H1 (cell line): ENCODE results near the gene KLC4. TPM values are rescaled to one million over a fixed set of nuclear protein-coding genes. Genes with fewer than 3 reads are reported as not detected.

Source experiments
- CTCF ChIA-PET: fragments of 300-600 bp; sonication (Branson Sonifier 250); formaldehyde crosslinking; loops from one replicate; lab custom pipeline; 2021; ENCODE audit not compliant: partially characterized antibody; lab: Charles Lee
- POLR2A ChIA-PET: fragments of 300-600 bp; sonication (Branson Sonifier 250); formaldehyde crosslinking; loops from one replicate; lab custom pipeline; 2021; ENCODE audit warnings: inconsistent platforms; ENCODE audit not compliant: partially characterized antibody; lab: Charles Lee
- DNase-seq, 2 experiments: peaks; one replicate each; pipeline versions ENCODE4 v3.0.0 to v3.0.0-alpha.2; 2010 to 2022; ENCODE audit warnings: low spot score in 2 of 2, low read depth in 1 of 2, mixed read lengths in 1 of 2
- FAIRE-seq: peaks from 2 replicates; lab custom pipeline; 2011; peaks lifted over from hg19 to GRCh38; lab: Jason Lieb, UNC
- H2AFZ ChIP-seq: 2 replicates; pipeline ENCODE4 v1.8.1; 2012; ENCODE audit warnings: low read length, inconsistent platforms
- H2AK5ac ChIP-seq: 2 replicates; pipeline ENCODE4 v1.6.1; 2013; ENCODE audit warnings: low read depth, low read length
- H2BK120ac ChIP-seq: replicated peaks from 2 replicates; pipeline ENCODE3; 2013; ENCODE audit warnings: low read depth, low read length, inconsistent platforms
- H2BK12ac ChIP-seq: 2 replicates; pipeline ENCODE4 v1.6.1; 2013; ENCODE audit warnings: low read depth, low read length
- H2BK15ac ChIP-seq: 2 replicates; pipeline ENCODE4 v1.6.1; 2013; ENCODE audit warnings: low read length
- H2BK20ac ChIP-seq: 2 replicates; pipeline ENCODE4 v1.6.1; 2013; ENCODE audit warnings: low read length
- H2BK5ac ChIP-seq: 2 replicates; pipeline ENCODE4 v1.6.1; 2013; ENCODE audit warnings: low read depth, low read length
- H3K14ac ChIP-seq: 2 replicates; pipeline ENCODE4 v1.6.1; 2013; ENCODE audit warnings: inconsistent platforms; ENCODE audit not compliant: insufficient read length
- H3K18ac ChIP-seq: 2 replicates; pipeline ENCODE4 v1.6.1; 2013; ENCODE audit warnings: low read length; ENCODE audit errors: extremely low read depth
- H3K23ac ChIP-seq: 2 replicates; pipeline ENCODE4 v1.6.1; 2013; ENCODE audit warnings: inconsistent platforms; ENCODE audit not compliant: insufficient read length
- H3K23me2 ChIP-seq: 2 replicates; pipeline ENCODE4 v1.6.1; 2013; ENCODE audit warnings: low read depth, low read length
- H3K27ac ChIP-seq: 2 replicates; pipeline ENCODE4 v1.6.1; 2011; ENCODE audit warnings: low read depth, low read length, inconsistent platforms
- H3K27me3 ChIP-seq, 4 experiments: replicated peaks in 1 of 4; 1 replicate in 1 of 4; 2 replicates in 3 of 4; pipeline versions ENCODE4 v1.6.1 to v1.8.1; 2011 to 2013; ENCODE audit warnings: low read length in 3 of 4, mild to moderate bottlenecking in 3 of 4, inconsistent platforms in 2 of 4, mixed read lengths in 2 of 4, moderate library complexity in 1 of 4; ENCODE audit not compliant: control insufficient read depth in 3 of 4, insufficient read depth in 3 of 4; ENCODE audit errors: extremely low read depth in 1 of 4
- H3K36me3 ChIP-seq, 4 experiments: 2 replicates each; pipeline versions ENCODE4 v1.6.1 to v1.8.1; 2011 to 2013; ENCODE audit warnings: mild to moderate bottlenecking in 4 of 4, low read length in 3 of 4, moderate library complexity in 2 of 4, control low read depth in 1 of 4, inconsistent platforms in 1 of 4; ENCODE audit not compliant: insufficient read depth in 4 of 4, control insufficient read depth in 2 of 4
- H3K4ac ChIP-seq: replicated peaks from 2 replicates; pipeline ENCODE3; 2013; ENCODE audit warnings: low read length, low read depth, mixed read lengths, inconsistent platforms; ENCODE audit not compliant: insufficient read length
- H3K4me1 ChIP-seq, 4 experiments: replicated peaks in 1 of 4; 1 replicate in 1 of 4; 2 replicates in 3 of 4; pipeline versions ENCODE4 v1.6.1 to v1.8.1; 2011 to 2013; ENCODE audit warnings: low read length in 3 of 4, inconsistent platforms in 2 of 4, mixed read lengths in 1 of 4; ENCODE audit not compliant: insufficient read depth in 4 of 4, control insufficient read depth in 3 of 4
- H3K4me2 ChIP-seq, 2 experiments: 2 replicates each; pipeline versions ENCODE4 v1.6.1 to v1.8.1; 2011 to 2013; ENCODE audit warnings: low read depth in 2 of 2, low read length in 2 of 2, control low read depth in 1 of 2, inconsistent platforms in 1 of 2, mild to moderate bottlenecking in 1 of 2; ENCODE audit not compliant: insufficient read depth in 1 of 2
- H3K4me3 ChIP-seq, 4 experiments: fragments of 200-600, 300-600 bp in 1 of 4; sonication (generic), shearing (Covaris generic), sonication (Bioruptor Twin) in 1 of 4; 2 replicates each; pipeline versions ENCODE4 v1.5.1 to v1.8.1; 2011 to 2016; ENCODE audit warnings: low read length in 4 of 4, low read depth in 3 of 4, control low read depth in 2 of 4, inconsistent platforms in 2 of 4, mild to moderate bottlenecking in 2 of 4, mixed read lengths in 1 of 4, moderate library complexity in 1 of 4; ENCODE audit not compliant: insufficient read depth in 2 of 4; ENCODE audit errors: extremely low read depth in 1 of 4
- H3K56ac ChIP-seq: replicated peaks from 2 replicates; pipeline ENCODE3; 2013; ENCODE audit warnings: low read depth, mild to moderate bottlenecking, mixed read lengths, low read length, inconsistent platforms; ENCODE audit not compliant: insufficient read length
- H3K79me1 ChIP-seq: 2 replicates; pipeline ENCODE4 v1.6.1; 2013; ENCODE audit warnings: low read depth, low read length, control low read depth
- H3K79me2 ChIP-seq, 2 experiments: 2 replicates each; pipeline versions ENCODE4 v1.6.1 to v1.8.1; 2012 to 2013; ENCODE audit warnings: low read length in 2 of 2, mild to moderate bottlenecking in 2 of 2, inconsistent platforms in 1 of 2; ENCODE audit not compliant: insufficient read depth in 2 of 2, control insufficient read depth in 1 of 2
- H3K9ac ChIP-seq, 4 experiments: replicated peaks in 1 of 4; 1 replicate in 1 of 4; 2 replicates in 3 of 4; pipeline versions ENCODE4 v1.6.1 to v1.8.1; 2011 to 2013; ENCODE audit warnings: low read depth in 3 of 4, low read length in 3 of 4, control low read depth in 2 of 4, mild to moderate bottlenecking in 2 of 4, moderate library complexity in 2 of 4, inconsistent platforms in 1 of 4; ENCODE audit errors: extremely low read depth in 1 of 4
- H3K9me3 ChIP-seq, 2 experiments: 2 replicates each; pipeline versions ENCODE4 v1.6.1 to v1.8.1; 2012 to 2013; ENCODE audit warnings: mild to moderate bottlenecking in 2 of 2, moderate library complexity in 2 of 2, control low read depth in 1 of 2, inconsistent platforms in 1 of 2, low read depth in 1 of 2, low read length in 1 of 2, mixed read lengths in 1 of 2; ENCODE audit not compliant: insufficient read depth in 2 of 2
- H4K20me1 ChIP-seq, 2 experiments: replicated peaks in 1 of 2; 2 replicates each; pipeline versions ENCODE3 to v1.8.1; 2011 to 2013; ENCODE audit warnings: inconsistent platforms in 2 of 2, low read length in 2 of 2, mild to moderate bottlenecking in 1 of 2; ENCODE audit not compliant: insufficient read depth in 2 of 2, control insufficient read depth in 1 of 2
- H4K5ac ChIP-seq: 2 replicates; pipeline ENCODE4 v1.6.1; 2013; ENCODE audit warnings: low read length, low read depth, mixed read lengths, inconsistent platforms; ENCODE audit not compliant: insufficient read length
- H4K8ac ChIP-seq: 2 replicates; pipeline ENCODE4 v1.8.0; 2013; ENCODE audit warnings: mild to moderate bottlenecking, moderate library complexity, low read length, inconsistent platforms; ENCODE audit not compliant: insufficient read depth; ENCODE audit errors: extremely low read depth
- H4K91ac ChIP-seq: replicated peaks from 2 replicates; pipeline ENCODE3; 2013; ENCODE audit warnings: low read length, mixed read lengths, inconsistent platforms; ENCODE audit not compliant: insufficient read length
- BRCA1 ChIP-seq: IDR thresholded peaks from 2 replicates; pipeline ENCODE4 v1.6.1; 2012; ENCODE audit warnings: low read depth, low read length, improper control_type of control experiment
- CREB1 ChIP-seq: IDR thresholded peaks from 2 replicates; pipeline ENCODE4 v1.6.1; 2012; ENCODE audit warnings: inconsistent platforms
- CTCF ChIP-seq, 3 experiments: IDR thresholded peaks; 1 replicate in 2 of 3; 2 replicates in 1 of 3; pipeline versions ENCODE4 v1.5.1 to v1.6.1; 2011; ENCODE audit warnings: low read length in 3 of 3, mild to moderate bottlenecking in 3 of 3, inconsistent platforms in 2 of 3, low read depth in 1 of 3, moderate library complexity in 1 of 3; ENCODE audit not compliant: insufficient read depth in 1 of 3; ENCODE audit errors: control extremely low read depth in 1 of 3
- HDAC6 ChIP-seq: IDR thresholded peaks from one replicate; pipeline ENCODE4 v1.7.1; 2012; ENCODE audit warnings: low read depth, mild to moderate bottlenecking, inconsistent platforms, low read length, moderate library complexity
- KDM5A ChIP-seq: fragments of 200-600 bp; IDR thresholded peaks from 2 replicates; pipeline ENCODE4 v1.7.1; 2012; ENCODE audit warnings: mild to moderate bottlenecking, low read length, inconsistent platforms, mixed read lengths
- MAX ChIP-seq: IDR thresholded peaks from 2 replicates; pipeline ENCODE4 v1.6.1; 2012; ENCODE audit warnings: inconsistent platforms
- RAD21 ChIP-seq, 2 experiments: IDR thresholded peaks in 1 of 2; conservative IDR thresholded peaks in 1 of 2; 2 replicates each; pipeline ENCODE4 v1.6.1; 2011; ENCODE audit warnings: low read depth in 2 of 2, low read length in 2 of 2, improper control_type of control experiment in 1 of 2, inconsistent platforms in 1 of 2, mild to moderate bottlenecking in 1 of 2, moderate library complexity in 1 of 2
- SIRT6 ChIP-seq: IDR thresholded peaks from one replicate; pipeline ENCODE4 v1.7.1; 2012; ENCODE audit warnings: low read length, inconsistent platforms
- SRF ChIP-seq: IDR thresholded peaks from 2 replicates; pipeline ENCODE4 v1.6.1; 2011; ENCODE audit warnings: mild to moderate bottlenecking, low read depth, low read length, moderate library complexity
- TEAD4 ChIP-seq: IDR thresholded peaks from 2 replicates; pipeline ENCODE4 v1.6.1; 2012; ENCODE audit warnings: low read depth, low read length, inconsistent platforms, mixed read lengths
- YY1 ChIP-seq: IDR thresholded peaks from 2 replicates; pipeline ENCODE4 v1.6.1; 2011; ENCODE audit warnings: low read depth, mild to moderate bottlenecking, low read length
- ZNF274 ChIP-seq: IDR thresholded peaks from 2 replicates; pipeline ENCODE4 v1.7.0; 2012; ENCODE audit warnings: low read length, borderline replicate concordance; ENCODE audit errors: extremely low read depth
- WGBS, 2 experiments: shearing (Covaris generic) in 1 of 2; methylation state at CpG; one replicate each; pipeline versions ENCODE4 v1.1.6 to v1.1.7; 2013 to 2015; ENCODE audit warnings: low lambda C conversion rate in 2 of 2, mixed read lengths in 2 of 2, inconsistent platforms in 1 of 2, low coverage in 1 of 2, missing lambda C conversion rate in 1 of 2; ENCODE audit not compliant: insufficient replicate concordance in 2 of 2, insufficient coverage in 1 of 2, insufficient read length in 1 of 2; ENCODE audit errors: extremely low coverage in 1 of 2, missing lambda C conversion rate in 1 of 2; 5-methylcytosine and 5-hydroxymethylcytosine counted together
- polyA plus RNA-seq, 7 experiments: library from polyadenylated mRNA; depleted of rRNA in 3 of 7; stranded (reverse) in 5 of 7; unstranded in 2 of 7; fragments of >200 nt in 5 of 7; fragments of 200-250 nt in 2 of 7; gene quantifications; 1 replicate in 5 of 7; 2 replicates in 1 of 7; 4 replicates in 1 of 7; pipeline versions ENCODE4 v1.2.1 to v1.2.3, GENCODE V29; 2011 to 2013; ENCODE audit warnings: missing spikeins in 2 of 7, mixed read lengths in 2 of 7
- total RNA-seq: library from RNA; stranded (reverse); fragmentation: NEBNext Ultra II Directional; extraction: Animal tissue kit (Norgen Biotek cat#: 25700); gene quantifications from 2 replicates; pipeline ENCODE4 v1.2.1, GENCODE V29; 2021

Gene KLC4
- total and polyA plus RNA-seq, 2 of the 8 experiments (the other 6 are each of a cell fraction or from before 2014, with no cell fraction given), result 15.7 to 28.5 TPM

- H2BK120ac ChIP-seq, result no peak overlapping the region
- H2BK12ac ChIP-seq, result no peak overlapping the region
- H3K18ac ChIP-seq, result no peak overlapping the region
- 96% methylated on average over 2 of the region's 2 CpGs; no CpG with 5 or more reads in 1 of the 2 experiments for WGBS, 2 experiments
- H3K23me2 ChIP-seq, result peaks cover 11% of the 10 kb centered on the region
- H3K27me3 ChIP-seq, result no peaks in the 10 kb centered on the region
- FAIRE-seq (no peak), DNase-seq (no peak)
- H3K56ac ChIP-seq, result no peak overlapping the region
- no peak overlapping the region for H3K14ac ChIP-seq
- no peak overlapping the region for H3K4me3 ChIP-seq
- peaks cover 7 to 25% (median 16%) of the 10 kb centered on the region in 4 experiments; a peak in 6 of 8 replicates for H3K36me3 ChIP-seq
- no peak overlapping the region for H3K4ac ChIP-seq
- H3K23ac ChIP-seq, result no peak overlapping the region
- TF ChIP-seq ZNF274, result no peak
- TF ChIP-seq HDAC6, result no peak
- TF ChIP-seq CTCF (IDR thresholded peaks at IDR 0.05; ENCODE audit: control extremely low read depth in 1 of 3, insufficient read depth in 1 of 3, low read depth in 1 of 3, low read length in 3 of 3), result no peak
- no peak for TF ChIP-seq SRF
- no peak for TF ChIP-seq MAX
- no peak for TF ChIP-seq YY1
- TF ChIP-seq RAD21 (IDR thresholded peaks at IDR 0.05 in 1 of 2, conservative IDR thresholded peaks at IDR 0.05 in 1 of 2; ENCODE audit: low read depth in 2 of 2, low read length in 2 of 2), result no peak
- no peak for TF ChIP-seq TEAD4
- TF ChIP-seq SIRT6, result no peak
- no peak for TF ChIP-seq CREB1
- TF ChIP-seq BRCA1, result no peak
- no peak for TF ChIP-seq KDM5A
- H2BK5ac ChIP-seq, result no peak overlapping the region
- H4K91ac ChIP-seq, result no peak overlapping the region
- peaks cover 0 to 2% of the 10 kb centered on the region in 2 experiments for H4K20me1 ChIP-seq
- H3K79me2 ChIP-seq, result peaks cover 3 to 50% of the 10 kb centered on the region in 2 experiments; a peak in 3 of 4 replicates
- CTCF ChIA-PET, result interaction anchor here (0.7 to 5.6 kb wide), 5 partner anchors 10 to 125 kb away, joined by 3 to 33 read pairs (median 3); no protein-coding TSS in a partner anchor
- no peak overlapping the region for H2AFZ ChIP-seq
- H3K9me3 ChIP-seq, result no peaks in the 10 kb centered on the region
- H4K5ac ChIP-seq, result no peak overlapping the region
- no peak overlapping the region for H3K9ac ChIP-seq
- no peak overlapping the region for H3K4me2 ChIP-seq
- H3K79me1 ChIP-seq, result peaks cover 8% of the 10 kb centered on the region; the same call in 1 of the 2 replicates
- H2AK5ac ChIP-seq, result no peak overlapping the region
- H3K27ac ChIP-seq, result no peak overlapping the region
- no peak overlapping the region for H2BK15ac ChIP-seq
- peaks cover 0 to 7% (median 2%) of the 10 kb centered on the region in 4 experiments; a peak in 5 of 7 replicates for H3K4me1 ChIP-seq
- H4K8ac ChIP-seq, result no peak overlapping the region
- POLR2A ChIA-PET, result interaction anchor here (1.0 to 27.9 kb wide), 2 partner anchors 20 to 23 kb away, joined by 3 to 584 read pairs; partner anchors contain the start of gene CUL7
- H2BK20ac ChIP-seq, result no peak overlapping the region
These were observed 40.3 kb upstream of the KLC4 start for GRCh38 chr6:43019152-43019551.
